Tibial nerve (tissue), 3 donors: ENCODE data around the gene NAPA.

Experiments
- POLR2A ChIP-seq, 2 donors: fragments of 450-650 bp; IDR thresholded peaks; one replicate each; pipeline ENCODE4 v1.6.1; 2017; ENCODE audit warnings: antibody characterized with exemption in 2 of 2, mild to moderate bottlenecking in 2 of 2, moderate library complexity in 2 of 2
- TF ChIP-seq, protein P1 (sequence below), 5 experiments: fragments of 200-600 bp in 3 of 5; fragments of 450-650 bp in 2 of 5; sonication (generic) in 3 of 5; IDR thresholded peaks; one replicate each; pipeline ENCODE4 v1.5.1; 2016 to 2019; ENCODE audit warnings: antibody characterized with exemption in 5 of 5, mild to moderate bottlenecking in 3 of 5, moderate library complexity in 2 of 5

DNA sequence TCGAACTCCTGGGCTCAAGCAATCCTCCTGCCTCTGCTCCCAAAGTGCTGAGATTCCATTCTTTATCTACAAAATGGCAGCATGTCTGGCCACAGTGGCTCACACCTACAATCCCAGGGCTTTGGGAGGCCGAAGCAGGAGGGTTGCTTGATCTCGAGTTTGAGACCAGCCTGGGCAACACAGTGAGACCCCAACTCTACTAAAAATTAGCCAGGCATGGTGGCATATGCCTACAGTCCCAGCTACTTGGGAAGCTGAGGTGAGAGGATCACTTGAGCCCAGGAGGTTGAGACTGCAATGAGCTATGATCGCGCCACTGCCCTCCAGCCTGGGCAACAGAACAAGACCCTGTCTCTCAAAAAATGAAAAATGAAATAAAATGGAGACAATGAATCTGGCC lies 6.1 kb downstream of the NAPA start:
- TF ChIP-seq, protein P1, sequence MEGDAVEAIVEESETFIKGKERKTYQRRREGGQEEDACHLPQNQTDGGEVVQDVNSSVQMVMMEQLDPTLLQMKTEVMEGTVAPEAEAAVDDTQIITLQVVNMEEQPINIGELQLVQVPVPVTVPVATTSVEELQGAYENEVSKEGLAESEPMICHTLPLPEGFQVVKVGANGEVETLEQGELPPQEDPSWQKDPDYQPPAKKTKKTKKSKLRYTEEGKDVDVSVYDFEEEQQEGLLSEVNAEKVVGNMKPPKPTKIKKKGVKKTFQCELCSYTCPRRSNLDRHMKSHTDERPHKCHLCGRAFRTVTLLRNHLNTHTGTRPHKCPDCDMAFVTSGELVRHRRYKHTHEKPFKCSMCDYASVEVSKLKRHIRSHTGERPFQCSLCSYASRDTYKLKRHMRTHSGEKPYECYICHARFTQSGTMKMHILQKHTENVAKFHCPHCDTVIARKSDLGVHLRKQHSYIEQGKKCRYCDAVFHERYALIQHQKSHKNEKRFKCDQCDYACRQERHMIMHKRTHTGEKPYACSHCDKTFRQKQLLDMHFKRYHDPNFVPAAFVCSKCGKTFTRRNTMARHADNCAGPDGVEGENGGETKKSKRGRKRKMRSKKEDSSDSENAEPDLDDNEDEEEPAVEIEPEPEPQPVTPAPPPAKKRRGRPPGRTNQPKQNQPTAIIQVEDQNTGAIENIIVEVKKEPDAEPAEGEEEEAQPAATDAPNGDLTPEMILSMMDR (IDR thresholded peaks at IDR 0.05) = no peak
- TF ChIP-seq POLR2A (IDR thresholded peaks at IDR 0.05) = no peak
